HepG2 (cell line): Measurements from ENCODE around the gene ENPP7. TPM values are rescaled to one million over a fixed set of nuclear protein-coding genes. Genes with fewer than 3 reads are reported as not detected.

Experiments used
- DNMT1 ChIP-seq: sonication (generic); formaldehyde crosslinking; IDR thresholded peaks from 2 replicates; pipeline ENCODE4 v1.5.1; 2020; ENCODE audit warnings: mild to moderate bottlenecking, missing genetic modification reagents
- HOXA3 ChIP-seq: sonication (generic); formaldehyde crosslinking; IDR thresholded peaks from 2 replicates; pipeline ENCODE4 v1.5.0; 2020; ENCODE audit warnings: missing genetic modification reagents
- IRX3 ChIP-seq: sonication (generic); formaldehyde crosslinking; IDR thresholded peaks from 2 replicates; pipeline ENCODE4 v1.8.1; 2023; ENCODE audit warnings: mild to moderate bottlenecking, low read depth, missing genetic modification reagents, borderline replicate concordance
- KDM2A ChIP-seq: sonication (generic); formaldehyde crosslinking; IDR thresholded peaks from 2 replicates; pipeline ENCODE4 v1.4.0; 2020; ENCODE audit warnings: low read depth, missing genetic modification reagents, borderline replicate concordance
- KLF13 ChIP-seq: sonication (generic); formaldehyde crosslinking; IDR thresholded peaks from 2 replicates; pipeline ENCODE4 v1.4.0; 2020; ENCODE audit warnings: mild to moderate bottlenecking, missing genetic modification reagents
- MAFG ChIP-seq: sonication (generic); formaldehyde crosslinking; IDR thresholded peaks from 2 replicates; pipeline ENCODE4 v1.5.1; 2020; ENCODE audit warnings: mild to moderate bottlenecking, missing genetic modification reagents
- MEIS2 ChIP-seq: sonication (generic); formaldehyde crosslinking; IDR thresholded peaks from 2 replicates; pipeline ENCODE4 v1.9.0; 2021; ENCODE audit warnings: mild to moderate bottlenecking, missing genetic modification reagents
- NFE2 ChIP-seq: sonication (generic); formaldehyde crosslinking; IDR thresholded peaks from 2 replicates; pipeline ENCODE4 v1.4.0; 2020; ENCODE audit warnings: missing genetic modification reagents
- NR3C1 ChIP-seq: sonication (generic); formaldehyde crosslinking; IDR thresholded peaks from 2 replicates; pipeline ENCODE4 v1.4.0; 2020; ENCODE audit warnings: missing genetic modification reagents
- ONECUT2 ChIP-seq: sonication (generic); formaldehyde crosslinking; IDR thresholded peaks from 2 replicates; pipeline ENCODE4 v1.4.0; 2020; ENCODE audit warnings: missing genetic modification reagents
- SAFB2 ChIP-seq: sonication (generic); formaldehyde crosslinking; IDR thresholded peaks from 2 replicates; pipeline ENCODE4 v1.5.1; 2020; ENCODE audit warnings: missing genetic modification reagents, low read depth, mild to moderate bottlenecking, borderline replicate concordance
- SMC3 ChIP-seq: IDR thresholded peaks from 2 replicates; pipeline ENCODE4 v1.6.1; 2011; ENCODE audit warnings: low read length, improper control_type of control experiment
- TCF7L2 ChIP-seq: IDR thresholded peaks from 2 replicates; pipeline ENCODE4 v1.6.1; 2011; ENCODE audit warnings: mild to moderate bottlenecking, low read depth, low read length, moderate library complexity
- TSC22D2 ChIP-seq: sonication (generic); formaldehyde crosslinking; IDR thresholded peaks from 2 replicates; pipeline ENCODE4 v1.5.1; 2020; ENCODE audit warnings: missing genetic modification reagents, mild to moderate bottlenecking, borderline replicate concordance
- ZBTB7A ChIP-seq: sonication (generic); formaldehyde crosslinking; IDR thresholded peaks from 2 replicates; pipeline ENCODE4 v1.8.0; 2022; ENCODE audit warnings: mild to moderate bottlenecking, missing genetic modification reagents
- ZNF18 ChIP-seq: sonication (generic); formaldehyde crosslinking; IDR thresholded peaks from 2 replicates; pipeline ENCODE4 v1.8.0; 2022; ENCODE audit warnings: mild to moderate bottlenecking, missing genetic modification reagents; ENCODE audit not compliant: insufficient replicate concordance
- ZNF235 ChIP-seq: sonication (generic); formaldehyde crosslinking; IDR thresholded peaks from 2 replicates; pipeline ENCODE4 v1.8.1; 2023; ENCODE audit warnings: mild to moderate bottlenecking, missing genetic modification reagents, borderline replicate concordance
- ZNF251 ChIP-seq: sonication (generic); formaldehyde crosslinking; IDR thresholded peaks from 2 replicates; pipeline ENCODE4 v1.9.0; 2021; ENCODE audit warnings: mild to moderate bottlenecking, missing genetic modification reagents
- ZNF652 ChIP-seq: IDR thresholded peaks from 2 replicates; pipeline ENCODE4 v1.6.1; 2016; ENCODE audit warnings: low read depth, borderline replicate concordance
- polyA plus RNA-seq, 8 experiments: library from polyadenylated mRNA; depleted of rRNA in 3 of 8; stranded (reverse) in 7 of 8; unstranded in 1 of 8; fragments of >200 nt; fragmentation: Illumina TruSeq in 4 of 8; extraction: Trizol in 4 of 8; gene quantifications; 2 replicates each; pipeline versions ENCODE4 v1.2.1 to v1.2.3, GENCODE V29; 2011 to 2016; ENCODE audit warnings: low read depth in 4 of 8, missing spikeins in 1 of 8, mixed read lengths in 1 of 8; ENCODE audit not compliant: insufficient read depth in 1 of 8
- total RNA-seq, 5 experiments: library from RNA; depleted of rRNA; stranded (reverse); fragments of >200 nt; fragmentation: Illumina TruSeq; extraction: Trizol; gene quantifications; 2 replicates each; pipeline ENCODE4 v1.2.3, GENCODE V29; 2016; ENCODE audit warnings: low read depth in 1 of 5
- TF ChIP-seq, protein P1 (sequence below): sonication (generic); formaldehyde crosslinking; IDR thresholded peaks from 2 replicates; pipeline ENCODE4 v1.4.0; 2020; ENCODE audit warnings: mild to moderate bottlenecking, missing genetic modification reagents
- TF ChIP-seq, protein P2 (sequence below): sonication (generic); formaldehyde crosslinking; IDR thresholded peaks from 2 replicates; pipeline ENCODE4 v1.9.0; 2021; ENCODE audit warnings: missing genetic modification reagents, borderline replicate concordance

Gene ENPP7
- total and polyA plus RNA-seq, 2 of the 13 experiments (the other 11 are each of a cell fraction or from before 2014, with no cell fraction given) = 1.1 to 2.2 TPM

GRCh38 chr17:79747508-79748294, 17.0 kb downstream of the ENPP7 start (continued):
- TF ChIP-seq, protein P1, sequence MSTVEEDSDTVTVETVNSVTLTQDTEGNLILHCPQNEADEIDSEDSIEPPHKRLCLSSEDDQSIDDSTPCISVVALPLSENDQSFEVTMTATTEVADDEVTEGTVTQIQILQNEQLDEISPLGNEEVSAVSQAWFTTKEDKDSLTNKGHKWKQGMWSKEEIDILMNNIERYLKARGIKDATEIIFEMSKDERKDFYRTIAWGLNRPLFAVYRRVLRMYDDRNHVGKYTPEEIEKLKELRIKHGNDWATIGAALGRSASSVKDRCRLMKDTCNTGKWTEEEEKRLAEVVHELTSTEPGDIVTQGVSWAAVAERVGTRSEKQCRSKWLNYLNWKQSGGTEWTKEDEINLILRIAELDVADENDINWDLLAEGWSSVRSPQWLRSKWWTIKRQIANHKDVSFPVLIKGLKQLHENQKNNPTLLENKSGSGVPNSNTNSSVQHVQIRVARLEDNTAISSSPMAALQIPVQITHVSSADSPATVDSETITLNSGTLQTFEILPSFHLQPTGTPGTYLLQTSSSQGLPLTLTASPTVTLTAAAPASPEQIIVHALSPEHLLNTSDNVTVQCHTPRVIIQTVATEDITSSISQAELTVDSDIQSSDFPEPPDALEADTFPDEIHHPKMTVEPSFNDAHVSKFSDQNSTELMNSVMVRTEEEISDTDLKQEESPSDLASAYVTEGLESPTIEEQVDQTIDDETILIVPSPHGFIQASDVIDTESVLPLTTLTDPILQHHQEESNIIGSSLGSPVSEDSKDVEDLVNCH (CRISPR knock-in tag) = no peak
- TF ChIP-seq ZNF251 (CRISPR knock-in tag) (no peak), TSC22D2 (no peak), MEIS2 (CRISPR knock-in tag) (no peak), TCF7L2 (no peak), KLF13 (CRISPR knock-in tag) (no peak), SAFB2 (no peak), NR3C1 (CRISPR knock-in tag) (no peak), IRX3 (0 out of 2 replicates have a peak, but pooled peaks have one; percentile 27), KDM2A (CRISPR knock-in tag) (no peak), HOXA3 (peak; percentile 34; the same call in 1 of the 2 replicates), ZNF652 (CRISPR knock-in tag) (no peak), NFE2 (CRISPR knock-in tag) (no peak), ZBTB7A (0 out of 2 replicates have a peak, but pooled peaks have one; percentile 3), ONECUT2 (CRISPR knock-in tag) (no peak), ZNF18 (CRISPR knock-in tag) (no peak), MAFG (CRISPR knock-in tag) (0 out of 2 replicates have a peak, but pooled peaks have one; percentile 5), ZNF235 (no peak), DNMT1 (peak; percentile 28; the same call in 1 of the 2 replicates), SMC3 (no peak)
- TF ChIP-seq, protein P2, sequence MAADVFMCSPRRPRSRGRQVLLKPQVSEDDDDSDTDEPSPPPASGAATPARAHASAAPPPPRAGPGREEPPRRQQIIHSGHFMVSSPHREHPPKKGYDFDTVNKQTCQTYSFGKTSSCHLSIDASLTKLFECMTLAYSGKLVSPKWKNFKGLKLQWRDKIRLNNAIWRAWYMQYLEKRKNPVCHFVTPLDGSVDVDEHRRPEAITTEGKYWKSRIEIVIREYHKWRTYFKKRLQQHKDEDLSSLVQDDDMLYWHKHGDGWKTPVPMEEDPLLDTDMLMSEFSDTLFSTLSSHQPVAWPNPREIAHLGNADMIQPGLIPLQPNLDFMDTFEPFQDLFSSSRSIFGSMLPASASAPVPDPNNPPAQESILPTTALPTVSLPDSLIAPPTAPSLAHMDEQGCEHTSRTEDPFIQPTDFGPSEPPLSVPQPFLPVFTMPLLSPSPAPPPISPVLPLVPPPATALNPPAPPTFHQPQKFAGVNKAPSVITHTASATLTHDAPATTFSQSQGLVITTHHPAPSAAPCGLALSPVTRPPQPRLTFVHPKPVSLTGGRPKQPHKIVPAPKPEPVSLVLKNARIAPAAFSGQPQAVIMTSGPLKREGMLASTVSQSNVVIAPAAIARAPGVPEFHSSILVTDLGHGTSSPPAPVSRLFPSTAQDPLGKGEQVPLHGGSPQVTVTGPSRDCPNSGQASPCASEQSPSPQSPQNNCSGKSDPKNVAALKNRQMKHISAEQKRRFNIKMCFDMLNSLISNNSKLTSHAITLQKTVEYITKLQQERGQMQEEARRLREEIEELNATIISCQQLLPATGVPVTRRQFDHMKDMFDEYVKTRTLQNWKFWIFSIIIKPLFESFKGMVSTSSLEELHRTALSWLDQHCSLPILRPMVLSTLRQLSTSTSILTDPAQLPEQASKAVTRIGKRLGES = no peak
